Stimulated activated CD4-positive, alpha-beta T cell treated with anti-CD3 and anti-CD28 coated beads, Interleukin-12 subunit alpha, Interleukin-12 subunit beta, amount 100 ng/mL, for 48 hours (primary cell): ENCODE results near the gene SUN1.
"Not testable (repeated sequence)": the region's sequence is repeated elsewhere in the genome, so short reads cannot be mapped to it uniquely, and the experiment has no call there.

Experiments
- DNase-seq, 3 donors: peaks; one replicate each; pipeline ENCODE4 v3.0.0-alpha.2; 2020; ENCODE audit warnings: low read depth in 2 of 3, low spot score in 1 of 3

The SUN1 gene

GRCh38 chr7:855686-856369 lies 23.6 kb downstream of the SUN1 start:
- no peak for DNase-seq

- no peak for DNase-seq
Measured at GRCh38 chr7:856444-857095, 24.3 kb downstream of the SUN1 start.

- DNase-seq = no peak
Measured at GRCh38 chr7:857661-858060, 25.4 kb downstream of the SUN1 start.

GRCh38 chr7:859359-860030 lies 27.2 kb downstream of the SUN1 start:
- no peak for DNase-seq

- no peak for DNase-seq
Measured at GRCh38 chr7:860149-860548, 27.9 kb downstream of the SUN1 start.

- DNase-seq = no peak
Measured at GRCh38 chr7:861222-861621, 28.9 kb downstream of the SUN1 start.

- DNase-seq = no peak
Measured at GRCh38 chr7:862157-862556, 29.9 kb downstream of the SUN1 start.

- no peak for DNase-seq
Measured at GRCh38 chr7:863106-863505, 30.8 kb downstream of the SUN1 start.

- no peak for DNase-seq
Measured at GRCh38 chr7:865921-866320, 33.6 kb downstream of the SUN1 start.

- DNase-seq = no peak
Measured at GRCh38 chr7:867001-867405, 34.7 kb downstream of the SUN1 start.

- no peak for DNase-seq
Measured at GRCh38 chr7:867406-868188, 35.3 kb downstream of the SUN1 start.

GRCh38 chr7:868189-868486 lies 35.9 kb downstream of the SUN1 start:
- DNase-seq = no peak

- no peak for DNase-seq
Measured at GRCh38 chr7:869348-869747, 37.1 kb downstream of the SUN1 start.

- DNase-seq = no peak
Measured at GRCh38 chr7:871900-872537, 39.7 kb downstream of the SUN1 start.

GRCh38 chr7:872685-873084 lies 40.4 kb downstream of the SUN1 start:
- DNase-seq = not testable (repeated sequence)

GRCh38 chr7:873367-874002 lies 41.2 kb downstream of the SUN1 start:
- peak; percentile 55 to 63 (median 63) for DNase-seq

GRCh38 chr7:874031-874749 lies 41.9 kb downstream of the SUN1 start:
- DNase-seq = no peak

- DNase-seq = no peak
Measured at GRCh38 chr7:875051-875450, 42.8 kb downstream of the SUN1 start.

- DNase-seq = no peak
Measured at GRCh38 chr7:875476-876076, 43.3 kb downstream of the SUN1 start.
